Peyer's patch (tissue), 4 donors: ENCODE measurements around the gene AGPAT2. TPM values are rescaled to one million over a fixed set of nuclear protein-coding genes. Genes with fewer than 3 reads are reported as not detected.
A peak's percentile ranks its signal among the peaks of the same experiment; 100 is the strongest.

ENCODE experiments used
- DNase-seq, 3 donors: peaks; one replicate each; pipeline ENCODE4 v3.0.0-alpha.2; 2017 to 2019
- H3K27ac ChIP-seq, 4 donors: fragments of 200-600 bp; sonication (generic); one replicate each; pipeline ENCODE4 v1.5.1; 2016 to 2019
- H3K27me3 ChIP-seq, 2 donors: fragments of 200-600 bp; sonication (generic); one replicate each; pipeline ENCODE4 v1.5.1; 2019
- H3K36me3 ChIP-seq, 3 donors: fragments of 200-600 bp; sonication (generic); one replicate each; pipeline ENCODE4 v1.5.1; 2016 to 2019
- H3K4me1 ChIP-seq, 4 donors: fragments of 200-600 bp; sonication (generic); one replicate each; pipeline ENCODE4 v1.5.1; 2016 to 2019
- H3K4me3 ChIP-seq, 4 donors: fragments of 200-600 bp; sonication (generic); 1 replicate in 3 of 4; 2 replicates in 1 of 4; pipeline ENCODE4 v1.5.1; 2016 to 2019; ENCODE audit warnings: mild to moderate bottlenecking in 1 of 4
- H3K9me3 ChIP-seq, 4 donors: fragments of 200-600 bp; sonication (generic); one replicate each; pipeline ENCODE4 v1.5.1; 2016 to 2019; ENCODE audit warnings: mild to moderate bottlenecking in 1 of 4
- POLR2A ChIP-seq, 2 donors: fragments of 450-650 bp; IDR thresholded peaks; one replicate each; pipeline ENCODE4 v1.5.1; 2017; ENCODE audit warnings: antibody characterized with exemption in 2 of 2, mild to moderate bottlenecking in 2 of 2, moderate library complexity in 2 of 2
- total RNA-seq, 4 donors: library from RNA; depleted of rRNA; stranded (reverse); fragments of >200 nt; gene quantifications; one replicate each; pipeline ENCODE4 v1.1.0, GENCODE V29; 2016
- TF ChIP-seq, protein P1 (sequence below), 6 experiments: fragments of 450-650 bp in 4 of 6; fragments of 200-600 bp in 2 of 6; sonication (generic) in 1 of 6; IDR thresholded peaks; one replicate each; pipeline ENCODE4 v1.5.1; 2017 to 2019; ENCODE audit warnings: antibody characterized with exemption in 6 of 6, mild to moderate bottlenecking in 3 of 6, moderate library complexity in 1 of 6

AGPAT2 gene
- total RNA-seq, 4 donors from 2014 or later = 97.4 to 802 (median 479) TPM

DNA sequence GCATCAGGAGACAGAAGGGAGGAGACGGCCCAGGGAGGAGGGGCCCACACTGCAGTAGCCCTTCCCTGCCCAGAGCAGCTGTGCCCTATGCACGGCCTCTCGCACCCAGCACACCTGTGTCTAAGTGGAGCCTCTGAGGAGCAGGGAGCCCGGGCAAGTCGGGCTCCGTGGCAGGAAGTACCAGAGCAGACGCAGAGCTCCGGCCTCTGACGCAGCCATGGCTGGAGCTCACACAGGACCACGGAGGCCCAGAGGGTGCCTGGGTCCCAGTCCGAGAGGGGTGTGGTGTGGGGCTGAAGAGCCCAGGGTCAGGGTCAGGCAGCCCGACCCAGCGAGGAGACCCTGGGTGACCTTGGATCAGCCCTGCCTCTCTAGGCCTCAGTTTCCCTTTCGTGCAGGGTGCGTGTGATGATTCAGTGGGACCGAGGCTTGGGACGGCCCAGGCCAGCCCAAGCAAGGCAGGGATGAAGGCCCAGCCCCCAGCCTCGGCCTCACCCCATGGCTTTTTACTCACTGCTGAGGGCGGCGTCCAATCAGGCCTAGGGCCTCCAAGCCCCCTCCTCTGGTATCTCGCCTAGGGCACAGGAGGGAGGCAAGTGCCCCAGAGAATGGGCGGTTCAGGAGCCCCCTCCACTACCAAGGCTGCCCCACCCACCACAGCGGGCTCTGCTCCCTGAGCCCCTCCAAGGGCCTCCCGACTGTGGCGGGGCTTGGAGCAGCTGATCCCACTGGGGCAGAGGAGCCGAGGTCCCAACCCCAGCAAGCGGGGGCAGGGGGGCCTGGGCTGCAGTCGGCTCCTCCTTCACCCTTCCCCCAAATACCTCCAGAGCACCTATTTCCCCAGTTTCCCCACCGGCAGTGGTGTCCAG, 4.3 kb upstream of the AGPAT2 start:
- H3K27ac ChIP-seq = peak overlapping the region in 2 of 4 donors; percentile 75 to 95
- no peak for TF ChIP-seq POLR2A (IDR thresholded peaks at IDR 0.05)
- TF ChIP-seq, protein P1, sequence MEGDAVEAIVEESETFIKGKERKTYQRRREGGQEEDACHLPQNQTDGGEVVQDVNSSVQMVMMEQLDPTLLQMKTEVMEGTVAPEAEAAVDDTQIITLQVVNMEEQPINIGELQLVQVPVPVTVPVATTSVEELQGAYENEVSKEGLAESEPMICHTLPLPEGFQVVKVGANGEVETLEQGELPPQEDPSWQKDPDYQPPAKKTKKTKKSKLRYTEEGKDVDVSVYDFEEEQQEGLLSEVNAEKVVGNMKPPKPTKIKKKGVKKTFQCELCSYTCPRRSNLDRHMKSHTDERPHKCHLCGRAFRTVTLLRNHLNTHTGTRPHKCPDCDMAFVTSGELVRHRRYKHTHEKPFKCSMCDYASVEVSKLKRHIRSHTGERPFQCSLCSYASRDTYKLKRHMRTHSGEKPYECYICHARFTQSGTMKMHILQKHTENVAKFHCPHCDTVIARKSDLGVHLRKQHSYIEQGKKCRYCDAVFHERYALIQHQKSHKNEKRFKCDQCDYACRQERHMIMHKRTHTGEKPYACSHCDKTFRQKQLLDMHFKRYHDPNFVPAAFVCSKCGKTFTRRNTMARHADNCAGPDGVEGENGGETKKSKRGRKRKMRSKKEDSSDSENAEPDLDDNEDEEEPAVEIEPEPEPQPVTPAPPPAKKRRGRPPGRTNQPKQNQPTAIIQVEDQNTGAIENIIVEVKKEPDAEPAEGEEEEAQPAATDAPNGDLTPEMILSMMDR (IDR thresholded peaks at IDR 0.05) = no peak
- H3K9me3 ChIP-seq = no peaks in the 10 kb centered on the region
- no peak for DNase-seq
- H3K36me3 ChIP-seq = no peaks in the 10 kb centered on the region
- H3K27me3 ChIP-seq = no peaks in the 10 kb centered on the region
- peak overlapping the region in 1 of 4 donors; percentile 40 for H3K4me3 ChIP-seq
- peaks cover 0 to 75% (median 7%) of the 10 kb centered on the region in 4 donors for H3K4me1 ChIP-seq

DNA sequence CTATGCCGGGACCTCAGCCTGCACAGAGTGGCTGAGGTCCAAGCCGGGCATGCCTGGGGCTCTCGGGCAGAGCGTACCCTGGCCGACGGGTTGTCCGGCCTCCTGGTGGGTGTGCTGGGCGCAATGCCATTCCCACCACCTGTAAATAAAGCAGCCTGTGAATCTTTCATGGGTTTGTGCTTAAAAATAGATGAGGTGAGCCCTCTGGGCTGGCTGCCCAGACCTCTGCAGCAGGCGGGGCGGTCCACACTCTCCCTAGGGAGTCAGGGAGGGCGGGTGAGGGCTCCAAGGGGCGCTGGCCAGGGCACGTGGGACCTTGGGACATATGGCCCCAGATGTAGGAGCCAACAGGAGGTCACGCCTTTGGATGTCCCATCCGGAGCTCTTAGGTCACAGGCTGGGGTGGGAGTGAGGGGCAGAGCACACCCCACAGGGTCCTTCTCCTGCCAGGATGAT, 3.6 kb upstream of the AGPAT2 start:
- no peak for DNase-seq
- Histone ChIP-seq H3K27me3 (no peaks in the 10 kb centered on the region), H3K27ac (peak overlapping the region in 1 of 4 donors; percentile 95), H3K36me3 (no peaks in the 10 kb centered on the region), H3K4me1 (peaks cover 3 to 74% (median 10%) of the 10 kb centered on the region in 4 donors), H3K9me3 (no peaks in the 10 kb centered on the region), H3K4me3 (no peak overlapping the region)
- TF ChIP-seq, protein P1 (IDR thresholded peaks at IDR 0.05) = no peak
- TF ChIP-seq POLR2A (IDR thresholded peaks at IDR 0.05) = no peak

DNA sequence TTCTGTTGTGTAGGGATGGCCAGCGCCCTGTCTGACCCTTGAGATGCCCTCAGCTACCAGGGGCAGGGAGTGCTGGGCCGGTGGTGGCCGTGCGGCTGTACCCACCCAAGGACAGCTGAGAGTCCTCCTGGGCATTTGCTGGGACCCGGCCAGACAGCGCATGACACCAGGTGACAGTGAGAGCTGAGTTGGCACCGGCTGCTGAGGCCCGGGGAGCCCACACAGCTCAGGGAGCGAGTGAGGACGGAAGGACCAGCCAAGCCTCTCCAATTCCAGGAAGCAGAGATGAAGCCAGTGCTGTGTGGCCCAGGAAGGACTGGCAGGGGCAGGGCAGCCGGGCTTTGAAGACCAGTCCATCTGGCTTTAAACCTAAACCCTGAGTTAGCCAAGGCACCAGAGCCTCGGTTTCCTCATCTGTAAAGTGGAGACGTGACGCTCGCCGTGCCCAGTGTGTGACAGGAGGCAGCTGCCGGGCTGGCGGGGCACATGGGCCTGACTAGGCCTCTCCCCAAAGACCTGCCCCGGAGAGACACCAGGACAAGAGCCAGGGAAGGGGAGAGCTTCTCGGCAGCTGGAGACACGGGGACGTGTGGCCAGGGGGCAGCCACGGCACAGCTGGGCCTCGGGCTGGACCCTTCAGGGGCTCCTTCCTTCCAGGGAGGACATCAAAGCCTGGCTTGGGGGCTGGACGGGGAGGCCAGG, 3.0 kb upstream of the AGPAT2 start:
- Histone ChIP-seq H3K36me3 (no peaks in the 10 kb centered on the region), H3K9me3 (no peaks in the 10 kb centered on the region), H3K27ac (peak overlapping the region in 1 of 4 donors; percentile 98), H3K4me1 (peaks cover 5 to 74% (median 12%) of the 10 kb centered on the region in 4 donors), H3K27me3 (no peaks in the 10 kb centered on the region), H3K4me3 (no peak overlapping the region)
- no peak for TF ChIP-seq POLR2A (IDR thresholded peaks at IDR 0.05)
- TF ChIP-seq, protein P1 (IDR thresholded peaks at IDR 0.05) = no peak
- DNase-seq = no peak

DNA sequence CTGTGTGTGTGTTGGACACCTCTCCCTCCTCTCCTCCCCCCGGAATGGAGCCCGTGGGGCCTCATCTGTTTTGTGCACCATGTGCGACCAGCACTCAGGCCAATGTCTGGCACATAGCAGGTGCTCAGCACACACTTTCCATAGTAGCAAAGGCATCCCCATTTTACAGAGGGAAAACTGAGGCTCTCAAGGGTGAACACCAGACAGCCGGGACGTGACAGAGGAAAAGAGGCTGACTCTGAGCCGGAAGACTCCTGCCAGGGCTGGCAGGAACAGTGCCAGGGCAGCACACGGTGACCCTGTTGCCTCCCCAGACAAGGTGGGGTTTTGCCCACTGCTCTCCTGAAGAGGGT, 1.8 kb upstream of the AGPAT2 start:
- H3K27ac ChIP-seq = peak overlapping the region in 3 of 4 donors; percentile 38 to 98 (median 97)
- no peaks in the 10 kb centered on the region for H3K9me3 ChIP-seq
- no peak for DNase-seq
- no peak overlapping the region for H3K4me3 ChIP-seq
- peaks cover 5 to 74% (median 12%) of the 10 kb centered on the region in 4 donors for H3K4me1 ChIP-seq
- TF ChIP-seq POLR2A (IDR thresholded peaks at IDR 0.05) = no peak
- TF ChIP-seq, protein P1 (IDR thresholded peaks at IDR 0.05) = no peak
- no peaks in the 10 kb centered on the region for H3K27me3 ChIP-seq
- H3K36me3 ChIP-seq = no peaks in the 10 kb centered on the region

DNA sequence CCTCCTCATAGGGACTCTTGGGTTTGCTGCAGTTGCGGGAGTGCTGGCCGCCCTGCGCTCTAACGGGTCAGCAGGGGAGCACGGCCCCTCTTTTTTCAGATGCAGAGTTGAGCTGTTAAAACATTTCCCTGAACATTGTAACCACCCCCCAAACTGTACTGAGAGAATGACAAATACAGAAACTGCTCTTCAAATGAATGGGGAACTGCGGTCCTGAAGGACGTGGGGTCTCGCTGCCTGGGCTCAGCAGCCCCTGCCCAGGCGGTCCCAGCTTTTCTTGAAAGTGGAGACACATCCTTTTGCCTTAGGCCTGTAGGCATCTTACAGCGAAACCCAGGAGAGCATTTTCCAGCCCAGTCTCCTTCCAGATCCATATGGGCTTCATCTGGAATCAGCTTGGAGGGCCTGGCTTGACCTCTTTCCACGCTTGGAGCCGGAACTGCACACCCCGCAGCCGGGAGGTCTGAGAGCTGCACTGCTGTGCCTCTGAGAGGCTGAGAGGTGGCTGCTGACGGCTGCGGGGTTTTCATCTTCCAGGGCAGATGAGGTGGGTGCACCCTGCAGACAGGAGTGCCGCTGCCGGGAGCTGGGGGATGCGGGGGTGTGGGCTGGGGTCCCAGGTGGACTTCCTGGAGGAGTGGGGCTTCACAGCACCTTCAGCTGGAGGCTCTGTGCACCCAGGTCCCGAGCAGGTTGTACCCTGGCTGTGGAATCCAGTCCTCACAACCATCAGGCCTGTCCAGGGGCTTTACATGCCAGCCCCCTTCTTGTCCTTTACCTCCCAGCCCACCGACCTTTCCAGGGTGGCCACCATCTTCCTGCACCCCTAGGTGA, 1.2 kb upstream of the AGPAT2 start:
- TF ChIP-seq, protein P1 (IDR thresholded peaks at IDR 0.05) = no peak
- TF ChIP-seq POLR2A (IDR thresholded peaks at IDR 0.05) = no peak
- no peaks in the 10 kb centered on the region for H3K9me3 ChIP-seq
- DNase-seq = no peak
- peak overlapping the region; percentile 38 to 98 (median 91) for H3K27ac ChIP-seq
- no peaks in the 10 kb centered on the region for H3K27me3 ChIP-seq
- H3K4me3 ChIP-seq = peak overlapping the region in 2 of 4 donors; percentile 70 to 99
- peaks cover 0 to 4% (median 0%) of the 10 kb centered on the region in 3 donors for H3K36me3 ChIP-seq
- peaks cover 5 to 79% (median 12%) of the 10 kb centered on the region in 4 donors for H3K4me1 ChIP-seq
